SKM-1 treated with dmso at 0.1 percent for 144 hours (cell line): Measurements from ENCODE around the gene SERTAD2.

Experiments used
- DNase-seq: peaks from one replicate; lab custom pipeline; 2025; ENCODE audit not compliant: unreplicated experiment; lab: John Stamatoyannopoulos, UW

SERTAD2 gene

DNA sequence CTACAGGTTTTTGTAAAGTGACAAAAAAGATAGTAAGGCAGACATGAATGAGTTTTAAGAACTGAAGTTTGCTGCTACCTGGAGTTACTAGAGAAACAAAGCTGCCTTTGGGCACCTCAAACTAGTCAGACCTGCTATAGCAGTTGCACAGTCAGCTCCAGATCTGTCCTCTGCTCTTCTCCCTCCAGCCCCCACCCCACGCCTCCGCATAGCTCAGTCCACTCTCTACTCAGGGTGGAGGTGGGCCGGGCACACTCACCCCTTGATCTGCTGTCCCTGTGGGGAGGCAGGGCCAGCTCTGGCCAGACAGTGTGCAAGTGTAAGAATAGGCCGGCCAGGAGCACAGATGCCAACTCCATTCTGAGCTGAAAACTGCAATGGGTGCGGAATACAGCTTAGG is 4.1 kb downstream of the SERTAD2 start:
- DNase-seq, result no peak

DNA sequence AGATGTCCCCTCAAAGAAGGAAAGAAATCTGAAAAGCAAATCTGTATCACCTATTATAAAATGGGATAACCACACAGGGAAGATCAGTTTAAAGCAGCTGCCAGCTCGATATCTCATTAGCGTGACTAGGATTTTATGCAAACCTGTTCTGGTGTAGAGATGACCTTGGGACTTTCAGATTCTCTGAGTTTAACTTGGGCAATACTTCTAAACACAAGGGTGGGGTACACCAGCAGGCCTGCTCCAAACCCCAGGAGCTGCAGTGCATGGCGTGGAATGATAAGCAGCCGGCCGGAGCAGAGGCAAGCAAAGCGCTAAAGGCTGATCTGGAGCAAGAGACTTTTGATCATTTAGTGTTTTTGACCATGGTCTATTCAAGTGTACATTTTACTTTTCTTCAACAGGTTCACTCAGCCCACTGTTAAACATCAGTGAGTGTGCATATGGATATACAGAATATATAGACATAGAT is 4.7 kb downstream of the SERTAD2 start:
- DNase-seq, result no peak

DNA sequence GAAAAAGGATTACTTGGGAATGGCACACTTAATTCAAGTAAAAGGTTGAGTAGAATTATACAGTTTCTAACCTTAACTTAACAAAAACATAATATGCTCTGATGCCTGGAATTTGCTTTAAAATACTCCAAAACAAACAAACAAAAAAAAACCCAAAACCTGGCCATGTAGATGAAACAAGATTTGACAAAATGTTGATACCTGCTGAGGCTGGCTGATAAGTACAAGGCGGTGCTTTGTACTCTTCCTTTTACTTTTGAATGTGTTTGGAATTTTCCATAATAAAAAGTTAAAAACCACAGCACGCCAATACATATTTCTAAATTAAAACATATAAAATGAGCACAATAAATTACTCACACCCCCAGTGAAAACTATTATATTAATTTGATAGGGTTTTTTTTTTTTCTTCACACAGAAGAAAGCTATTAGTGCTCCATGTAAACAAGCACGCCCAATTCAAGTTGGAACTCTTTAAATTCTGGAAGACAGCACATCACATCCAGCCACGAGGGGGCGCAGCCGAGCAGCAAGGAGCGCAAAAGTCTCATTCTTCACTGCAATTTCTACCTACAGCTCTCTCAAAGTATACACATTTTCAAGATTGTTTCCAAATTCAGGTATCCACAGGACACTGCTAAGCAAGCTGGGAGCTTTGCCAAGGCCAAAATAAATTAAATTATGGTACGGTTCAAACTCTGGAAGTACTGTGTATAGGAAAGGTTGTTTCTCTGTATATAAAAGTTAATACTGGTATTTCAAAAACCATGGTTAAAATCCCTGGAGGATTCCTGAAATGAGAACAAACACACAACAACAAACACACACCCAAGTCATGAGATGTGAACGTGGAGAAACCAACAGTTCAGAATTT is 7.5 kb downstream of the SERTAD2 start:
- peak; percentile 61 for DNase-seq

DNA sequence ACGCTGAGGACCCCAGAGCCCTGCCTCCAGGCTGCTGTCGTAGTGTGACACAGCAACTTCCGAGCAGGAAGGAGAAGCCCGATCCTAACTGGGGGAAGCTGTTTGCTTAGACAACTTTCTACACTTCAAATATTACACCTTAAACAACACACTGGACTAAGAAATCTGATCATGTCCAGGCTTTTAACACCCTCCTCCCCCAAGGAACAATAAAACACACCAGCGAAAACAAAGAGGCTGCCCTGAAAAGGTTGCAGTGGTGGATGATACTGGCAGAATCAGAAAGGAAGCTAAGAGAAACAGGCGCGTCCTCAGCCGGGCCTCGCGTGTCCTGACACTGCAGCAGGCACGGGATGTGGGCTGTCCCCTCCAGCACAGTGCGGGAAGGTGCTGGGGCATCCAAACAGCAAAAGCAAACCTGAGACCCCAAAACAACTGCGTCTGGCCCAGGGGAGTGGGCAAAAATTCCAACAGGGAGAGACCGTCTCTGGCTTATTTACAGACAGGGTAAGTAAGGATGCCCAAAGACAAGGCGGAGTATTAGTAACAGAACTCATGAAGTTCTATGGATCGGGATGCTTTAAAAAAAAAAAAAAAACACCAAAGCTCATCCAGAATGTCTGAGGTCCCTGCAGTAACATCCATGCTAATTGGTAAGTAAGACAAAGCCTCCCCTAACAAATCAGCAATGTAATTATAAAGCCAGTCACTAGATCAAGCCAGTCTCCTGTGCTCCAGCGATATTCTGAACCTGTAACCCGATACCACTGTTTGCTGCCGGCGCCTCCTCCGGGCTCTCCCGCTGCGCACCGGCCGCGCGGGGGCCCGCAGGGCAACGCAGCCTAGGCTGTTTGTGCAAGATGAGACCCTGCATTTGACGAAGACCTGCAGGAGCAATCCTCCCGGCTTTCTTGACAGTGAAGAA is 9.0 kb downstream of the SERTAD2 start:
- DNase-seq, result peak; percentile 52

DNA sequence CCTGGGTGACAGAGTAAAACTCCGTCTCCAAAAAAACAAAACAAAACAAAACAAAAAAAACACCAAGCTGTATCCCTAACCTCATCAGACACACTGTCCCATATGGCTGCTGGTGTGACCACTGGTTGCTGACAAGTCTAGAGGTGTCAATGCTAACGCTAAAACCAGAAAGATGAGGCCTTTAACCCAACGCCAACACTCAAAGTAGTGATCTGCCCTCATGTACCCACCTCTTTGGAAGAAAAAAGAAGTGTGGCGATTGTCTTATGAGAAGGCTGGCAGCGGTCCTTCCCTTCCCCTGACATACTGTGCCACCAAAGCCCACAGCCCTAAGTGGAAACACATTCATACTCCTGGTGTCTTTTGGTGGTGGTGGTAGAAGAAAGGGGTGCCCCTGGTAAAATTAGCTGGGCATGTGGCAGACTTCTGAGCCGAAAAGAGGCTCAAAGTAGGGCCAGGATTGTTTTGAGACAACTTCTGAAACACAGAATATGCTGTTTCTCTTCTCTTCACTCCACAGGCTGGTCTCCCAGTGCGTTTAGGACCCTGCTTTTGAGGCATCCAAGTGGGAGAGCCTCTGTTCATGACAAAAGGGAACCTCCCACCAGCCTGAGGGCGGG is 9.8 kb downstream of the SERTAD2 start:
- DNase-seq, result no peak

DNA sequence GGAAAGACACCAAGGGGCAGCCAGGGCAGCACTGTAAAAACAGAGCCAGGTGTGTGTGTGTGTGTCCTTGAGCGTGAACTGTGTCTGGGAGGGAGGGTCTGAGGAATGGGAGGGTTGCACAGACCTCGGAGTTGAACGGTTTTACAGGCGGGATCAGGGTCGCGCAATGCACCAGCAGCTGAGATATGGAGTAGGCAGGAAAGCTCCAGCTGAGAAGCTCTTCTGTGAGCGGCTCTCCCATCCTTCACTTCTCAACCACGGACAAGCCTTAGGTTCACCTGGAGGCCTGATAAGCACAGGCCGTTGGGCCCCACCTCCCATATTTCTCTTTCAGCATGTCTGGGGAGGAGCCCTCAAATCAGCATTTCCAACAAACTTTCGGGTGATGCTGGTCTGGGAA is 12.1 kb downstream of the SERTAD2 start:
- DNase-seq, result no peak

DNA sequence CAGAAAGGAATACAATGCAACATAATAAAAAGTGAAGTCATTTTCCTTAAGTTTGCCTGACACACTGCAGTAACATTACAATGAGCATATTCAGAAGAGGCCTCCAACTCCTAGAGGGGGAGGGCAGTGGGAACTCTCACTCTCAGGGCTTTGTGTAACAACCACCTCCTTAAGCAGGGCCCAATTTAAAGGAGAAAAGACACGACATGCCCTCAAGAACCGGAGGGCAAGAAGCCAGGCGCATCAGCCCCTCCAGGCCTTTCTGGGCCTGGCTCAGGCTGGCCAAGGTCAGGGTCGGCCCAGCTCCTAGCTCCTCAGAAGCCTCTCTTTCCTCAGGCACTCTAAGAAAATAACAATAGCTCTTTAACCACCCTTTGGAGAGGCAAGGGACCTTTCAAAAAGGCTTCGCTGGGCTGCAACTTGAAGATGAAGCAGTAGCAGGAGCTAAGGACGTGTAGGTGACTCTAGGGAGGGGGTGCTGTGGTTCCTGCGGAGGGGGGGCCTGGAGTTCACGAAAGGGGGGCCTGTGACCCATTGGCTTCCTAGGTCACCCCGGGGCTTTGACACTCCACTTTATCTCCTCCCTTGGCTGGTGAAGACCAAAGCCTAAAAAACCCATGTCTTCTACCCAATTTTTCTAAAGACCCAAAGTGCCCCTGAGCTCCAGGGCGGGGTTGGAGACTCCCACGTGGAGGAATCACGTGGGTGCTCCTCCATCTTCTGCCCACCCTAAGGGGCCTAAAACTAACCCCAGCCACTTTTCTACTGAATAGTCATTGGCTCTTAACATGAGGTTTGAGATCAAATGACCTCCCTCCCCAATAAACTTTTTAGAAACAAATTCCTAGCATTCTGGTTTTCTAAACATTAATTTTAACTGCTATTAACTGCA is 13.3 kb downstream of the SERTAD2 start:
- DNase-seq, result no peak

DNA sequence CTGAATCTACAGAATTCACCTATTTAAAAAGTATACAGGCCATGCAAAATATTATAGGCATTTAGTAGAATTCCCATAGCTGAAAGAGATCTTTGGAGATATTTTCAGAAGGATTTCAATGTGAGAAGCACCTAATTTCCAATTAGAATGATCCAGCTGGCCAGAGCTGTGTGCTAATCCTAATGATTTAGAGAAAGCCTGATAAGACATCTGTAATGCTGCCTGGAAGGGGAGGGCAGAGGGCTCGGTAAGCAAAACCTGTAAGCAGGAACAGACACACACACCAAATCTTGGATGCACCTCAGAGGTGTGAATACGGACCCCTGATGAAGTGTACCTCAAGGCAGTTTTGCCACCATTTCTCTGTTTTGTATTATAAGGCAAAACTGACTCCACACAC is 14.0 kb downstream of the SERTAD2 start:
- DNase-seq, result no peak

DNA sequence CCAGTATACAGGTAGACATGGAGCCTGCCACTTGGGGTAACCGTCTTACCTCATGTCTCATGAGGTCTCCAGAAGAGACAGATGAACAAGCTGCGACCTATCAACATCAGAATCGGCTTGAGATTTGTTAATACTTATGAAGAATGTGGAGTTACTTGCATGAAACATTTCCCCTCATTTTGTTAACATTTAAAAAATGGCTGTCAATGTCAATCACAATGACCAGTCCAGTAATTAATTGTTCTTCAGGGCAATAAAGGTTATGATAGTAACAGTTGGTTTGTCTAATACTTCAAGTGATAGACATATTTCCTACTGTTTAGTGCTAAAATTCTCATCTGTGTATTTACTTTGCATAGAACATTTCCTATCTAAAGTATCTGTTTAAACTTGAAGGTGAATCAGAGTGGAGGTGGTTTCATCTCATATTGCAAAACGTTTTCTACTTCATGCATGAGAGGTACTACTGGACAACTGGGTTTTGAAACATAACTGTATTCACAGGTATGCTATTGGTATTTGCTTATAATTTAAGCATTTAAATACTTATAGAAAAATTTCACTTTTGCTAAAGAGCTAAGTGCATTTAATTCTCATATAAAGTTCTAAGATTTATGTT is 15.1 kb downstream of the SERTAD2 start:
- no peak for DNase-seq

DNA sequence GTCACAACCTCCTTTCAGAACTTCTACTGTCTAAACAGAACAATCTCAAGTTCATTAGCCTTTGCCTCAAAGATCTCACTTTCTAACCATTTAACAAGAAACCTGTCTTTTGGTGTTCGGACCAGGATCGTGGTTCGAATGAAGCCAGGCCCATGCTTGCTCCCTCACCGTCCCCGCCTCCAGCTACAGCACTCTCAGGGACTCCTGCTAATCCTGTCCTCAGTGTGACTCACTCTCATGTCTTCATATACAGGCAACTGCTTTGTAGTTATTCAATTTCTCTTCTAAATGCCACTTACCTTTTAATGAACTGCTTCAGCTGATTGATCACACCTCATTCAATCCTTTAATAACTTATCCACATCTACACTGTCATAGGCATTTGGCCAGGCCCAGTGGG is 15.8 kb downstream of the SERTAD2 start:
- DNase-seq, result no peak

DNA sequence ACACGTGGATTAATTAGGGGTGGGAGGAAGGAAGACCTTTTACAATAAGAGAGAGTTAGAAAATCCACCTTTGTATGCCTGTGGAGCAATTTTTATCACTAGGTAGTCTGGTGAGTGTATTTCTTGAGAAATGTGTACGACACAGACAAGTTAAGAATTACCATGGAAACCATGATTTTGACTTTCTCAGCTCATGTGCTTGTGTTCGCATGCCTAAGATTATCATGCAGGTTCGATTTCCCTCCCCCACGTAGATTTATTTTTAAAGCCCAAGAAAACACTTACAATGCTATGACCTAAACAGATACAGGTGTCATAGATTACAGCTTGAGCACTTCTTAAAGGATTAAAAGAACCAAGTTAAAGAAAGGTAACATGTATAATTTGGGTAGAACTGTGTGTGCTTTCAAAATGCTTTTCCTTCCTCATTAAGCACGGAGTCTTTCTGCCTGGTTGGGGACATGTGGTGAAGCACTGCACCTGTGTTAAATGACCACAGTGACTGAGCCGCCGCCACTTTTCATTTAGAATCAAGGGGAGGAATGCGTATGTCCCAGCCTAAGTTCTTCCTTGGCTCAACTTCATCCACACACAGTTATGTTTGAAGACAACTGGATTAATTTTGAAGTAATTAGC is 16.6 kb downstream of the SERTAD2 start:
- peak; percentile 76 for DNase-seq

DNA sequence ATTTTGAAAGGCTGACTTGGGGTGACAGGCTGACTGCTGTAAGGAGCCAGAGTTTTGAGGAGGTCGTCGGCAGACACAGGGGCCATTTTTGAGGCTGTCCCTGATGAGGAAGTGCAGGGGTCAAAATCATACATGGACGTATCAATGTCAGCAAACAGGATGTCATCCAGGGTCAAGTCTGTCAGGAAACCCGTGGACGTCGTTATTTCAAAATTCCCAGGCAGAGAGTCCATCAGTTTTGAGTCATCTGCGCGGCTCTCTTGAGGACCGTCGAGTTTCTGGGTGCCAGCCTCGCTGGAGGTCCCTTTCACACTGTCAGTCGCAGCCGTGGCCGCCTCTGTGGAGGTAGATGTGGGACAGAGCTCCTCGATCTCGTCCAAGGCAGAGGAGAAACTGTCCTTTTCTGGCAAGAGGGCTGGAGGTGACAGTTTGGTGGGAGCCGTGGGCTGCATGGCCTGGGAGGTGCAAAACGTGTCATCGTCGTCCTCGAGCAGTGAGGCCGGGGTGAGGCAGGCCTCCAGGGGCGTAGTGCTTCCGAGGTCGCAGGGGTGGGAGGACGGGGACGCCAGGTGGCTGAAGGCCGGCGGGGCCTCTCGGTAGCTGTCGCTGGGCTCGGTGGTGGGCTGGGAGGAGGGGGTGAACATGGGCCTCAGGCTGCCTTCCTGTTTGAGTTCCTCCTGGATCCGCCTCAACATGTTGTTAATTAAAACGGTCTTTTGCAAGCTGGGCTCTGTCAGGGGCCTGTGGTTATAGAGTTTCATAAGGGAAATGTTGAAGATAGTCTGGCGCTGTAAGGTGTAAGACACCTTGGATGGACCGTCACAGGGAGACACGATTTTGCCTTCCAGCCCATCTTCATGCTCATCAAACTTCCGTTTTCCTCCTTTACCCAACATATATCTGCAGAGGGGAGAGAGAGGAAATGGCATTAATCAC is 17.5 kb downstream of the SERTAD2 start:
- peak; percentile 94 for DNase-seq

DNA sequence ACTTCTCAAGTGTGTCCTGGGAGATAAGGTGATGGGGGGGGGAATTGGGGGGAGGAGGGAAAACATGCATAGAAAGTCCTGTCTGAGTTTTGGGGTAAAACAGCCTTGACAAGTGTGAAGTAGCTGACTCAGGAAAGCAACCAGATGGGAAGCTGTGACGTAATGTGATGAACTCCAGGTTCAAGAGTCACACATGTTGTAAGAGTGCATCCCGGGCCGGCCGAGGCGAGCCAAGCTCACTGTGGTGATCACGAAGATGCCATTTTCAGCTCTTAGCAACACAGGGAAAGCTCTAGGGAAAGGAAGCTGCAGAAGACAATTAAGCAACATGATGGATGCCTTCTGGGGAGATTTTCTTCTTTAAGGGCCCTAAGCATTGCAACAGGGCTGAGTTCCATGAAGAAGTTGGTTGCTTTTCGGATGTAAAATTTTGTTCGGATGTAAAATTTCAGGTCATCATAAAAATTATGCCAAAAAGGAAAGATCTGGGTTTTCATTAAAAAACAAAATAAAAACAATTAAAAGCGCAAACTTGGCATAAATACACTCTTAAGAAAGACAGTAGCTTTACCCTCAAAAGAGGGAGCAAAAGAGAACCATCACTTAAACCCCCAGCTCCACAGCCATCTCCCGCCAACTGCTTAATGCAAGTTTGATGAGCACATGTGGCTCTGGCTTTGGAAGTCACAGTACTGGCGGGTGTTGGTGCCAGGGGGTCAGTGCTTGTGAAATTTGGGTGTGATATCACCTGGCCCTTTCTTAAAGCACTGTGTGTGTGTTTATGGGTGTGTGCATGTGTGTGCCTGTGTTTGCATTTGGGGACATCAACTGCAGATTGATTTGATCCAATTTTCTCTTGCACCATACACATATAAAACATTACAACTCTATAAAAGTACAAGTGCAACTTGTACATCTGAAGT is 19.1 kb downstream of the SERTAD2 start:
- DNase-seq, result peak; percentile 76

DNA sequence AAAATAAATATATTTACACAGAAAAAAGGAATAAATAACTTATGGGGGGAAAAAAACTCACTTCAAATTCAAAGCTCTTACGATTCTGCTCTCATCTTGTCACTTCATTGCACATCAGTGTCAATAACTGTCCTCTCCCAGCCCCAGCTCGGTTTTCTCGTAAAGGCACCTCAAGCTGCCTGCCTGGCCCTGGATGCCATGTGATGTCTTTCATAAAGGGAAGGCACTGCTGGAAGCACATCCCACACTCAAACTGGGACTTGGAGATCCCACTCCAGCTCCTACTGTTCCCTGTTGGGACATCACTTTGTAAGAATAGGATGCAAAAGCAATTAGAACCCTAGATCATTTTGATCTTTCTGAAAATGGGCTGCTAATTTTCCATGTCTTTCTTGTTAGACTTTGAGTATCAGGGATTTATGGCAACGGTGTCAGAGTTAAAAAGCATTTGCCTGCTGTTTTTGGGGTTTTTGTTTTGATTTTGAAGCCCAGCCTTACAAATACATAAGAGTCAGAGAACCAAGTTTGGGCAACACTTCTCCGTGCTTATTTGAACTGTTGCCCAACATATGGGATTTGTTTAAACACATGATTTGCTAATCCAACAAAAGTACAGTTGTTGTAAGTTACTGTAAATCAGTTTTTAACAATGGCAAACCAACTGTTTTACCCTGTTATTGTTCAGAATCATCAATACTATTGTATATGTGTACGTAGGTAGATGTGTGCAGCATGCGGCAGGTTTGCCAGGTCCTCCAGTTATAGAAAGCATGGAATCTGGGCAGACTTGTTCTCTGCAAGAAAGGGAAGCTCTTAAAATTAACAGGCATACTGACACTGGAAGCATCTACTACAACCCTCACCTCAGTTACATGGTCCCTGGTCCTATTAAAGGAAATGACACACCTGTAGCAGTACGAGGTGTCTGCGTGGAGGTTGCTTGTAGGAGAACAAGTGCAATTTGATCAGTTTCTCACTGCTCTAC is 20.6 kb downstream of the SERTAD2 start:
- DNase-seq, result no peak

DNA sequence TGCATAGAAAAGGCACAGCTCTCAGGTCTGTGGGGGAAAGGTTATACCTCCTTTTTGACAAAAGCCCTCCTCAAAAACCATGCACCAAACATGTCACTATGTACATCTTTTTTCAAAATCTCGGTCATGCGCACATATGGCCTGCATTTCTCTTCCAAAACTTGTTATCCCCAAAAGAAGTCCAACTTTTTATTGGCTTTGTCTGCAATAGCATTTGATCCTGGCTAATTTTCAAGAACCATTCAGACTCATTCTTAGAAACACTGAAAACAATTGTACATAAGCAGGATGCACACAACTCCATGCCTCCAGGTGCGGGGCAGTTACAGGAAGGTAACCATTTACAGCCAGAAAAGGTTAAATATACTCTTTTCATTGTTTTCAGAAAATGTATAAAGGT is 21.9 kb downstream of the SERTAD2 start:
- DNase-seq, result no peak

DNA sequence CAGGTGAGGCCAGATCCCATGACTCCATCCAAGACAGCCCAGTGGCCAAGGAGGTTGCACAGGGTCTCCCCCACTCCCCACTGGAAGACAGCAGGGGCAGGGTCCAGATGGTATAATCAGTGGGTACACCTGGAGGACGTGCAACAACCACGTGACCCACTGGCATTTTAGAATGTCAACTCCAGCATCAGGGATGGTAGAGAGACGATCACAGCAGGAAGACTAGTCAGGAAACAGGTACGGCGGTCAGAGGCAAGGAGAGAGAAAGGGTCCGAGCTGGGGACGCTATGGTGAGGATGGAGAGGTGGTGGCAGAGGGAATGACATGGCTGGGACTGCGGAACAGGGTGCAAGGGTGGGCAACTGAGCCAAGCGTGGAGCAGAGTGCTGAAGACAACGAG is 23.0 kb downstream of the SERTAD2 start:
- DNase-seq, result no peak
